ENCODE data around the gene BPTF.
A peak's percentile ranks its signal among the peaks of the same experiment; 100 is the strongest.
"Not testable (repeated sequence)": the region's sequence is repeated elsewhere in the genome, so short reads cannot be mapped to it uniquely, and the experiment has no call there.

The BPTF gene

GRCh38 chr17:67970783-67971182, 145.5 kb downstream of the BPTF start:
- peak overlapping the region; percentile 32 for H3K27ac ChIP-seq
- TF ChIP-seq ZFX (IDR thresholded peaks at IDR 0.05; ENCODE audit: borderline replicate concordance) (no peak), CTCF (IDR thresholded peaks at IDR 0.05) (peak; percentile 9; the same call in 1 of the 2 replicates)

- TF ChIP-seq CTCF (IDR thresholded peaks at IDR 0.05) (no peak), ZFX (IDR thresholded peaks at IDR 0.05; ENCODE audit: borderline replicate concordance) (no peak)
Observed at GRCh38 chr17:67974185-67974584, 148.9 kb downstream of the BPTF start.

GRCh38 chr17:67974598-67975066, 149.3 kb downstream of the BPTF start:
- TF ChIP-seq ZFX (IDR thresholded peaks at IDR 0.05; ENCODE audit: borderline replicate concordance) (no peak), CTCF (IDR thresholded peaks at IDR 0.05) (no peak)
- H3K27ac ChIP-seq, result no peak overlapping the region

More at GRCh38 chr17:67974185-67974584, 148.9 kb downstream of the BPTF start:
- no peak overlapping the region for H3K27ac ChIP-seq

GRCh38 chr17:67976306-67976705, 151.0 kb downstream of the BPTF start:
- not testable (repeated sequence) for H3K27ac ChIP-seq

- H3K27ac ChIP-seq, result no peak overlapping the region
- TF ChIP-seq CTCF (IDR thresholded peaks at IDR 0.05), result no peak
- TF ChIP-seq ZFX (IDR thresholded peaks at IDR 0.05; ENCODE audit: borderline replicate concordance), result no peak
Observed at GRCh38 chr17:67980456-67980855, 155.2 kb downstream of the BPTF start.

GRCh38 chr17:67980883-67981282, 155.6 kb downstream of the BPTF start:
- H3K27ac ChIP-seq, result not testable (repeated sequence)

GRCh38 chr17:67982034-67982640, 156.8 kb downstream of the BPTF start:
- TF ChIP-seq ZFX (IDR thresholded peaks at IDR 0.05; ENCODE audit: borderline replicate concordance) (no peak), CTCF (IDR thresholded peaks at IDR 0.05) (no peak)
- no peak overlapping the region for H3K27ac ChIP-seq

GRCh38 chr17:67982686-67983382, 157.5 kb downstream of the BPTF start:
- TF ChIP-seq CTCF (IDR thresholded peaks at IDR 0.05) (no peak), ZFX (IDR thresholded peaks at IDR 0.05; ENCODE audit: borderline replicate concordance) (no peak)
- H3K27ac ChIP-seq, result no peak overlapping the region

Data from 22Rv1 (cell line).